ENCODE measurements around the gene PFN2.
"Not testable (repeated sequence)": the region's sequence is repeated elsewhere in the genome, so short reads cannot be mapped to it uniquely, and the experiment has no call there.

PFN2 gene

DNA sequence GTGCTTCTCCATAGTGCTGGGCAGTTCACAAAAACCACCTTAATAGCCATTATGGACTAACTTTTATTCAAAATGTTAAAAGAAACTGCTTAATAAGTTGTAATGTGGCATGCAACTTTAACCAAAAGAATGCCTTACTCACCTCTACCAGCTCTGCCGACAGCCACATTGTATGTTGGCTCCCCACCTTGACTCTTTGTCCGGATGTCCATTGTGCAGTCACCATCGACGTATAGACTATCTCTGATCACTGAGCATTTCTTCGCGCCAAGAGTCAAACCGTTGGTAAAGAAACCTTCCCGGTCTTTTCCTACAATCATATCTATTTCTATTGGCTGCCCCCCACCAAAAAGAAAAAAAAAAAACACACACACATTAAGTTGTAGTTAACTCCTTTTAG lies 2.5 kb downstream of the PFN2 start:
- DNase-seq (ENCODE audit: low spot score) = no peak

DNA sequence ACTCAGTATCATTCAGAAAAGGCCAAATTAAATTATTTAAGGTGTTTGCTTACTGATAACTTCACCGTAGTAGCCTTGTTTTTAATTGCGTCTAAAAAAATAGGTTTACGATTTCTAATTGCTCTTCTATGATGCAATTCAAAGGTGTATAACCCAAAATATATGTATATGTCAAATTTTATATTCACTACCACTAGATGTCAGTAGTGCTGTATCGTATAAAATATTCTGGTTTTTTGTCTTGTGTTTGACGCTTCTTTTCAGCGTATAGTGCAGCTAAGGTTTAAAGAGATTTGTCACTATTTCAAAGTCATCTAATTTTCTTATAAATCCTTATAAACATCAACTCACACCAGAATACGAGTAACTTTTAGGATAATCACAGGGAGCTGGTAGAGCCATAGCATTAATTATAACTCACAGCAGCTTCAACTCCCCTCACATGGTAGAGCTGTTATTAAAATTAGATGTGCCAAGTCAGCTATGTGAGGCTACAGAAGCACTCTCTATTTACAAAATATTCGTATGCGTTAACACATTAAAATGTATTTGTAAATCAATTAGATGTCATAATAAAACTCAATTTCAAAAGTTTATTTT lies 3.5 kb downstream of the PFN2 start:
- peak; percentile 56 for DNase-seq (ENCODE audit: low spot score)

DNA sequence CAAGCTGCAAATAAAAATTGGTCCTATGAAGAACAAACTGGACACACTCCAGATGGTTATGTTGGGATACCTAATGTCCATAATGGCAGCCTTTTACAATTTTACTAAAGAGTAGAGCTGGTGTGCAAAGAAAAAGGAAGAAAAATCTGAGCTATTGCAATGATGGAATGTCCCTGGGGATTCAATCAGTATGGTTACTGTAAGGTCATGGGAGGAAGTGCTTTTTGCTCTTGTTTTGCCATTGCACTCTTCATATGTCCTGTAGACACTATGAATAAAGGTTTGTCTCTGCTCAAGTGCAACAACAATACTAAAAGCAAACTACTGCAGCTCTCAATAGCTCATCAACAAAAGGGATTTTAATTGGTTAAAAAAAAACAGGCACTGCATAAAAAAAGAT lies 5.4 kb downstream of the PFN2 start:
- DNase-seq (ENCODE audit: low spot score) = no peak

DNA sequence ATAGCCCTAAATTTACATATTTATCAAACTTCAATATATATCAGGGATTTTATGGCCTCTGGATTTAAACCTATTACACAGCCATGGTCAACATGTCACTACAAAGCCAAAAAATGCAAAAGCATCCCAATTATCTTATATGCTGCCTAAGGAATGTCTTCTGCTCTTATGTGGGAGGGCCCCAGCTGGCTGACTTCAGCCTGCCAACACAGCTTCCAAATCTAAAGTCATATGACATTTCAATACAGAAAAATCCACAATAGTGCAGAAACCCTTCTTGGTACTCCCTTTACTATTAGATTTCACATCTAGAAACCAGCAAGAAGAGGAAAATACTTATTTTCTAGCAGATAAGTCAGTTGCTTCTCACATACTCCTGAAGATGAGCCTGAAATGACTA lies 6.4 kb downstream of the PFN2 start:
- no peak for DNase-seq (ENCODE audit: low spot score)

DNA sequence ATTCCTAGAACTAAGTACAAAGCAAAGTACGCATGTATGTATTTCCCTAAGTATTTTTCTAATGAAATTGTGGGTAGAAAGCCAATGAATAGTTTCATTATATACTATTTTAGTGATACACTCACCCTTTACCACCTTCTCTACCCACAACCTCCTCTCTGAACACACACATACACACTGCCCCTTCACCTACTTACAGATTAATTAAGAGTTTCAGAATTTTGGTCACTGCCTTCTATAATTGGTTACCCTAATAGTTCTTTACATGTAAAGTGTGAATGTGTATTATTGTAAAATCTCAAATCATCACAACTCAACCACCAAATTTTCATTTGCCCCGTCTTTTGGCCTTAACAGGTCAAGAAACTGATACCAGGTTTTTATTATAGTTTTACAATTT lies 7.2 kb downstream of the PFN2 start:
- no peak for DNase-seq (ENCODE audit: low spot score)

GRCh38 chr3:149959443-149959842 lies 11.3 kb downstream of the PFN2 start:
- no peak for DNase-seq (ENCODE audit: low spot score)

GRCh38 chr3:149958171-149958796 lies 12.4 kb downstream of the PFN2 start:
- no peak for DNase-seq (ENCODE audit: low spot score)

DNA sequence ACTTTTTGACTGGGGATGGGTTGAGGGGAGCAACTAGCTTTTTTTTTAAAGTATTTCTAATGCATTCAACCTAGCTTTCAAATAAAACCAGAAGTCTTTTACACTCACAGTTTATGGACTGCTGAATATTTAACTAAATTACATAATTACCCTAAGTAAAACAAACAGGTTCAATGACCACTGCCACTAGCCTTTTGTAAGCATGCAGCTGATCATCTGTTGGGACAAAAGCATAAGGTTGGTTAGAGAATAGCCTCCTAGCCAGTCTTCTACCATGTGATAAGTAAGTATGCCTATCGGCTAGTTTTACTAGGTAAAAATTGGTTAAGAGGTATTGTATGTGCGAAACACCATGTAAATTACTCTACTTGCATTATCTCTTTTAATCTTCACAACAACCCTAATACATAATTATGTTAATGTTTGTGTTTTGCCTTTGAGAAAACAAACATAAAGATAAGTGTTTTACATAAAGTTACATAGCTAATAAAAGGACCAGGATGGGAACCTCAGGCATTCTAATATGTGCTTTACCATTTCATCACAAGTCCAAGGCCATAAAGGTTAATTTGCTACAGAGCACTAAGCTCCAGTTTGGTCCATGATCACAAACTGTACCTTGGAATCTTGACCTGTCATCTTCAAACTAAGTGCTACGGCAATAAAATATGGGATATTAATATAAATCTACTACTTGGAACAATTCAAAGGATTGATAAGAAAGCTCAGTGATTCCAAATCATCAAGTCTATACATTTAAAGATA lies 13.2 kb downstream of the PFN2 start:
- no peak for DNase-seq (ENCODE audit: low spot score)

DNA sequence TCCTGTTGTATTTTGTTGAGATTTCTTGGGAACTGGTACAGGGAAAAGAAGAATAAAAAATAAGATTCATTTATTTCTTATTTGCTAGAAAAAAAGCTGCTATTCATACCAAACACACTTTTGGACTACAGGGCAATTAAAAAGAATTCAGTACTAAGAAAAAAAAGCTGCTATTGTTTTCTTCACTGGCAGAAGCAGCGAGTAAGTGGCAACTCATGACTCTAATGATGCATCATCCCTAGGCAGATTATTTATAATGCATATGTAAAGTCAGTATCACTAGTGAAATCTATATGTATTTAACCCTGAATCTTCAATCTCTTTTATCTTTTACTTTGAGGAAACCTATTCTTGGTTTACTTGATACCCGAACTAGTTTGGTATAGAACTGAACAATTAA lies 15.2 kb downstream of the PFN2 start:
- DNase-seq (ENCODE audit: low spot score) = no peak

DNA sequence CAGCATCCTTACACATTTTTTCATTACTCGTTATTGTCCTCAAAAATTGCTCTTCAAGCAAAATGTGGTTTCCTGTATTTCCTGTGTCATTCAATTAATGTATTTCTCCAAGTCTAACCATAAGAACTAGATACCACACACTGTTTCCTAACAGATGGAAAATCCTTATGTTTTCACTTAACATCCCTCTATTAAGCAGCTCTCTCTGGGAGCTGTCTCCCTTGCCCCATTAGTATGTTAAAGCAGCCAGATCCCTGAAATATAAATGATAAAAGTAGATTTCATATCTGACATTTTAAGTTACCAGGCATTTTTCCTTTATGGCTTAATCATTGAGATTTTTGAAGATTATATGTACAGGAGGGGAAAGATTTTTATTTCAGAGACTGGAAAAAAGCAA lies 15.9 kb downstream of the PFN2 start:
- no peak for DNase-seq (ENCODE audit: low spot score)

DNA sequence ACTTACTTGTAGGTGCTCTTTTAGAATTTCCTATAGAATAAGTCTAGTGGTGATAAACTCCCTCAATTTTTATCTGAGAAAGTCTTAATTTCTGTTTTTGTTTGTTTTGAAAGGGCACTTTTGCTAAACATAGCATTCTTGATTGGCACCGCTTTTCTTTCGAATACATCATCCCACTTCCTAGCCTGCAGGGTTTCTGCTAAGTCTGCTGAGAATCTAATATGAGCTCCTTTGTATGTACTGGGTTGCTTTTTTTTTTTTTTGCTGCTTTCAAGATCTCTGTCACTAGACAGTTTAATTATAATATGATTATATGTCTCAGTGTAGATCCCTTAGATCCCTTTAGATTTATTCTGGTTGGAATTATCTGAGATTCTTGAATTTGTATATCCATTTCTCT lies 21.5 kb downstream of the PFN2 start:
- no peak for DNase-seq (ENCODE audit: low spot score)

DNA sequence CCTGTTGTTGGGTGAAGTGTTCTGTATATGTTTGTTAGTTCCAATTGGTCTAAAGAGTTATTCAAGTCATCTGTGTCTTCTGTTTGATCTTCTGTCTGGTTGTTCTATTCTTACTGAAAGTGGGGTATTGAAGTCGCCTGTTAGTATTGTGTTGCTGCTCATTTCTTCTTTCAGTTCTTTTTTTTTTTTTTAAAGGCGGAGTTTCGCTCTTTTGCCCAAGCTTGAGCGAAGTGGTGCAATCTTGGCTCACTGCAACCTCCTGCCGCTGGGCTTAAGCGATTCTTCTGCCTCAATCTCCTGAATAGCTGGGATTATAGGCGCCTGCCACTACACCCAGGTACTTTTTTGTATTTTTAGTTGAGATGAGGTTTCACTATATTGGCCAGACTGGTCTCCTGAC lies 23.5 kb downstream of the PFN2 start:
- DNase-seq (ENCODE audit: low spot score) = no peak

GRCh38 chr3:149943966-149944365 lies 26.7 kb downstream of the PFN2 start:
- DNase-seq (ENCODE audit: low spot score) = not testable (repeated sequence)

GRCh38 chr3:149942409-149942808 lies 28.3 kb downstream of the PFN2 start:
- no peak for DNase-seq (ENCODE audit: low spot score)

GRCh38 chr3:149941946-149942345 lies 28.7 kb downstream of the PFN2 start:
- DNase-seq (ENCODE audit: low spot score) = no peak

DNA sequence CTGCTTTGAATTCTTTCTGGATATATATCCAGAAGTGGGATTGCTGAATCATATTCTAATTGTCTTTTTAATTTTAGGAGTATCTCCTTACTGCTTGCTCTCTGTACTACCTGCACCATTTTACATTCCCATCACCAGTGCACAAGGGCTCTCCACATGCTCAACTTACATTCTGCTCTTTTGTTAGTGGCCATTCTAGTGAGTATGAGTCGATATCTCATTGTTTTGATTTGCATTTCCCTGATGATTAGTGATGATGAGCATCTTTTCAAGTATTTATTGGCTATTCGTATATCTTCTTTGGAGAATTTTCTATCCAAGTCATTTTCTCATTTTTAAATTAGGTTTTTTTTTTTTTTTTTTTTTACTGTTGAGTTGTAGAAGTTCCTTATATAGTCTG lies 29.5 kb downstream of the PFN2 start:
- DNase-seq (ENCODE audit: low spot score) = no peak

DNA sequence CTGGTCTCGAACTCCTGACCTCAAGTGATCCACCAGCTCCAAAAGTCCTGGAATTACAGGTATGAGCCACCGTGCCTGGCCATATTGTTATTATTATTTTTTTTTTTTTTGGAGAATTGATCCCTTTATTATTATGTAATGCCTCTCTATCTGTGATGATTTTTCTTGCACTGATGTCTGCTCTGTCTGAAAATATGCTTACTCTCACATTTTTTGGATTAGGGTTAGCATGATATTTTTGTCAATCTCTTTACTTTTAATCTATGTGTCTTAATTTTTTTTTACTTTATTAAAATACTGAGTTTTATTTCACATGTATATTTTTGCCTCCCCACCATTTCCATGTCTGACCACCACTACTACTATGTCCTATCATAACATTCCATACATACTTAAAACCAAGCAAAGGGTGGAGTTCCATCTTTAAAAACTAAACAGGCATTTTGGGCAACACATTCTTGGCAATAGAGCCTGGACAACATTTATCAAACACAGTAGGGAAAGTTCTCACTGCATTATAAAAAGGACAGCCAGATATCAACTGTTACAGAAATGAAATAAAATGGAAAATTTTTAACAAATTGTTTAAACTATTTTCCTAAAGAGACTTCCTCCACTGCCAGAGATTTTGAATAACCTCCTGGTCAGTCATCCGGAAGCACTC lies 32.2 kb downstream of the PFN2 start:
- not testable (repeated sequence) for DNase-seq (ENCODE audit: low spot score)

- peak; percentile 56 for DNase-seq (ENCODE audit: low spot score)
Observed at GRCh38 chr3:149936812-149937230, 33.9 kb downstream of the PFN2 start.

DNA sequence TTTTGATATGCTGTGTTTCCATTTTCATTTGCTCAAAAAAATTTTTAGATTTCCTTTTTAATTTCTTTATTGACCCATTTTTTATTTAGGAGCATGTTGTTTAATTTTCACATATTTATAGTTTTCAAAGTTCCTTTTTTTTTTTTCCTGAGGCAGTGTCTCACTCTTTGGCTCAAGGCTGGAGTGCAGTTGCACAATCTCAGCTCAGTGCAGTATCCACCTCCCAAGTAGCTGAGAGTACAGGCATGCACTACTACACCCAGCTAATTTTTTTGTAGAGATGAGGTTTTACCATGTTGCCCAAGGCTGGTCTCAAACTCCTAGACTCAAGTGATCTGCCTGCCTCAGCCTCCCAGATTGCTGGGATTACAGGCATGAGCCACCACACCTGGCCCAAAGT lies 36.2 kb downstream of the PFN2 start:
- DNase-seq (ENCODE audit: low spot score) = no peak

- no peak for DNase-seq (ENCODE audit: low spot score)
Observed at GRCh38 chr3:149933858-149934257, 36.8 kb downstream of the PFN2 start.

DNA sequence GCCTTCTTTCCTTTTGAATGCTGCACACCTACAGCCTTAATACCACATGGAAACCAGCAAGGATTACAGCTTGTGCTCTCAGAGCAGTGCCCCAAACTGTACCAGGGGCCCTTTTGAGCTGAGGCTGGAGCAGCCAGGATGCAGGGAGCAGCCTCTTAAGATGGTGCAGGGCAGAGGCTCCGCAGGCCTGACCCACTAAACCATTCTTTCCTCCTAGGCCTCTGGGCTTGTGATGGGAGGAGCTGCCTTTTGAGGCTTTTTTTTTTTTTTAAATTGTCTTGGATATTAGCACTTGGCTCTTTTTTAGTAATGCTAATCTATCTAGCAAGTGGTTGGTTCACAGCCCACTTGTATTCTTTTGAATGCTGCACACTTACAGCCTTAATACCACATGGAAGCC lies 37.7 kb downstream of the PFN2 start:
- DNase-seq (ENCODE audit: low spot score) = no peak

DNA sequence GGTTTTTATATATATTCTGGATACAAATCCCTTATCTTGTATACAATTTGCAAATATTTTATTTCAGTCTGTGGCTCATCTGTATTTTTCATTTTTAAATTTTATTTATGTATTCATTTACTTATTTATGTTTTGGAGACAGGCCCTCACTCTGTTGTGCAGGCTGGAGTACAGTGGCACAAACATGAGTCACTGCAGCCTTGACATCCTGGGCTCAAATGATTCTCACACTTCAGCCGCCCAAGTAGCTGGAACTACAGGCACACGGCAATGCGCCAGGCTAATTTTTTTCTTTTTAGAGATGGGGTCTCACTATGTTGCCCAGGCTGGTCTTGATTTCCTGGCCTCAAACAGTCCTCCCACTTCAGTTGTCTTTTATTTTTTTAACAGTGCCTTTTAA lies 50.6 kb downstream of the PFN2 start:
- no peak for DNase-seq (ENCODE audit: low spot score)

- no peak for DNase-seq (ENCODE audit: low spot score)
Observed at GRCh38 chr3:149919509-149919908, 51.2 kb downstream of the PFN2 start.
